H1 (cell line): Measurements from ENCODE around the gene OLA1. TPM values are rescaled to one million over a fixed set of nuclear protein-coding genes. Genes with fewer than 3 reads are reported as not detected.
A peak's percentile ranks its signal among the peaks of the same experiment; 100 is the strongest.

Experiments
- CTCF ChIA-PET: fragments of 300-600 bp; sonication (Branson Sonifier 250); formaldehyde crosslinking; loops from one replicate; lab custom pipeline; 2021; ENCODE audit not compliant: partially characterized antibody; lab: Charles Lee
- POLR2A ChIA-PET: fragments of 300-600 bp; sonication (Branson Sonifier 250); formaldehyde crosslinking; loops from one replicate; lab custom pipeline; 2021; ENCODE audit warnings: inconsistent platforms; ENCODE audit not compliant: partially characterized antibody; lab: Charles Lee
- DNase-seq, 2 experiments: peaks; one replicate each; pipeline versions ENCODE4 v3.0.0 to v3.0.0-alpha.2; 2010 to 2022; ENCODE audit warnings: low spot score in 2 of 2, low read depth in 1 of 2, mixed read lengths in 1 of 2
- FAIRE-seq: peaks from 2 replicates; lab custom pipeline; 2011; peaks lifted over from hg19 to GRCh38; lab: Jason Lieb, UNC
- H2AFZ ChIP-seq: 2 replicates; pipeline ENCODE4 v1.8.1; 2012; ENCODE audit warnings: low read length, inconsistent platforms
- H2AK5ac ChIP-seq: 2 replicates; pipeline ENCODE4 v1.6.1; 2013; ENCODE audit warnings: low read depth, low read length
- H2BK120ac ChIP-seq: replicated peaks from 2 replicates; pipeline ENCODE3; 2013; ENCODE audit warnings: low read depth, low read length, inconsistent platforms
- H2BK12ac ChIP-seq: 2 replicates; pipeline ENCODE4 v1.6.1; 2013; ENCODE audit warnings: low read depth, low read length
- H2BK15ac ChIP-seq: 2 replicates; pipeline ENCODE4 v1.6.1; 2013; ENCODE audit warnings: low read length
- H2BK20ac ChIP-seq: 2 replicates; pipeline ENCODE4 v1.6.1; 2013; ENCODE audit warnings: low read length
- H2BK5ac ChIP-seq: 2 replicates; pipeline ENCODE4 v1.6.1; 2013; ENCODE audit warnings: low read depth, low read length
- H3K14ac ChIP-seq: 2 replicates; pipeline ENCODE4 v1.6.1; 2013; ENCODE audit warnings: inconsistent platforms; ENCODE audit not compliant: insufficient read length
- H3K18ac ChIP-seq: 2 replicates; pipeline ENCODE4 v1.6.1; 2013; ENCODE audit warnings: low read length; ENCODE audit errors: extremely low read depth
- H3K23ac ChIP-seq: 2 replicates; pipeline ENCODE4 v1.6.1; 2013; ENCODE audit warnings: inconsistent platforms; ENCODE audit not compliant: insufficient read length
- H3K23me2 ChIP-seq: 2 replicates; pipeline ENCODE4 v1.6.1; 2013; ENCODE audit warnings: low read depth, low read length
- H3K27ac ChIP-seq: 2 replicates; pipeline ENCODE4 v1.6.1; 2011; ENCODE audit warnings: low read depth, low read length, inconsistent platforms
- H3K27me3 ChIP-seq, 4 experiments: replicated peaks in 1 of 4; 1 replicate in 1 of 4; 2 replicates in 3 of 4; pipeline versions ENCODE4 v1.6.1 to v1.8.1; 2011 to 2013; ENCODE audit warnings: low read length in 3 of 4, mild to moderate bottlenecking in 3 of 4, inconsistent platforms in 2 of 4, mixed read lengths in 2 of 4, moderate library complexity in 1 of 4; ENCODE audit not compliant: control insufficient read depth in 3 of 4, insufficient read depth in 3 of 4; ENCODE audit errors: extremely low read depth in 1 of 4
- H3K36me3 ChIP-seq, 4 experiments: 2 replicates each; pipeline versions ENCODE4 v1.6.1 to v1.8.1; 2011 to 2013; ENCODE audit warnings: mild to moderate bottlenecking in 4 of 4, low read length in 3 of 4, moderate library complexity in 2 of 4, control low read depth in 1 of 4, inconsistent platforms in 1 of 4; ENCODE audit not compliant: insufficient read depth in 4 of 4, control insufficient read depth in 2 of 4
- H3K4ac ChIP-seq: replicated peaks from 2 replicates; pipeline ENCODE3; 2013; ENCODE audit warnings: low read length, low read depth, mixed read lengths, inconsistent platforms; ENCODE audit not compliant: insufficient read length
- H3K4me1 ChIP-seq, 4 experiments: replicated peaks in 1 of 4; 1 replicate in 1 of 4; 2 replicates in 3 of 4; pipeline versions ENCODE4 v1.6.1 to v1.8.1; 2011 to 2013; ENCODE audit warnings: low read length in 3 of 4, inconsistent platforms in 2 of 4, mixed read lengths in 1 of 4; ENCODE audit not compliant: insufficient read depth in 4 of 4, control insufficient read depth in 3 of 4
- H3K4me2 ChIP-seq, 2 experiments: 2 replicates each; pipeline versions ENCODE4 v1.6.1 to v1.8.1; 2011 to 2013; ENCODE audit warnings: low read depth in 2 of 2, low read length in 2 of 2, control low read depth in 1 of 2, inconsistent platforms in 1 of 2, mild to moderate bottlenecking in 1 of 2; ENCODE audit not compliant: insufficient read depth in 1 of 2
- H3K4me3 ChIP-seq, 4 experiments: fragments of 200-600, 300-600 bp in 1 of 4; sonication (generic), shearing (Covaris generic), sonication (Bioruptor Twin) in 1 of 4; 2 replicates each; pipeline versions ENCODE4 v1.5.1 to v1.8.1; 2011 to 2016; ENCODE audit warnings: low read length in 4 of 4, low read depth in 3 of 4, control low read depth in 2 of 4, inconsistent platforms in 2 of 4, mild to moderate bottlenecking in 2 of 4, mixed read lengths in 1 of 4, moderate library complexity in 1 of 4; ENCODE audit not compliant: insufficient read depth in 2 of 4; ENCODE audit errors: extremely low read depth in 1 of 4
- H3K56ac ChIP-seq: replicated peaks from 2 replicates; pipeline ENCODE3; 2013; ENCODE audit warnings: low read depth, mild to moderate bottlenecking, mixed read lengths, low read length, inconsistent platforms; ENCODE audit not compliant: insufficient read length
- H3K79me1 ChIP-seq: 2 replicates; pipeline ENCODE4 v1.6.1; 2013; ENCODE audit warnings: low read depth, low read length, control low read depth
- H3K79me2 ChIP-seq, 2 experiments: 2 replicates each; pipeline versions ENCODE4 v1.6.1 to v1.8.1; 2012 to 2013; ENCODE audit warnings: low read length in 2 of 2, mild to moderate bottlenecking in 2 of 2, inconsistent platforms in 1 of 2; ENCODE audit not compliant: insufficient read depth in 2 of 2, control insufficient read depth in 1 of 2
- H3K9ac ChIP-seq, 4 experiments: replicated peaks in 1 of 4; 1 replicate in 1 of 4; 2 replicates in 3 of 4; pipeline versions ENCODE4 v1.6.1 to v1.8.1; 2011 to 2013; ENCODE audit warnings: low read depth in 3 of 4, low read length in 3 of 4, control low read depth in 2 of 4, mild to moderate bottlenecking in 2 of 4, moderate library complexity in 2 of 4, inconsistent platforms in 1 of 4; ENCODE audit errors: extremely low read depth in 1 of 4
- H3K9me3 ChIP-seq, 2 experiments: 2 replicates each; pipeline versions ENCODE4 v1.6.1 to v1.8.1; 2012 to 2013; ENCODE audit warnings: mild to moderate bottlenecking in 2 of 2, moderate library complexity in 2 of 2, control low read depth in 1 of 2, inconsistent platforms in 1 of 2, low read depth in 1 of 2, low read length in 1 of 2, mixed read lengths in 1 of 2; ENCODE audit not compliant: insufficient read depth in 2 of 2
- H4K20me1 ChIP-seq, 2 experiments: replicated peaks in 1 of 2; 2 replicates each; pipeline versions ENCODE3 to v1.8.1; 2011 to 2013; ENCODE audit warnings: inconsistent platforms in 2 of 2, low read length in 2 of 2, mild to moderate bottlenecking in 1 of 2; ENCODE audit not compliant: insufficient read depth in 2 of 2, control insufficient read depth in 1 of 2
- H4K5ac ChIP-seq: 2 replicates; pipeline ENCODE4 v1.6.1; 2013; ENCODE audit warnings: low read length, low read depth, mixed read lengths, inconsistent platforms; ENCODE audit not compliant: insufficient read length
- H4K8ac ChIP-seq: 2 replicates; pipeline ENCODE4 v1.8.0; 2013; ENCODE audit warnings: mild to moderate bottlenecking, moderate library complexity, low read length, inconsistent platforms; ENCODE audit not compliant: insufficient read depth; ENCODE audit errors: extremely low read depth
- H4K91ac ChIP-seq: replicated peaks from 2 replicates; pipeline ENCODE3; 2013; ENCODE audit warnings: low read length, mixed read lengths, inconsistent platforms; ENCODE audit not compliant: insufficient read length
- BRCA1 ChIP-seq: IDR thresholded peaks from 2 replicates; pipeline ENCODE4 v1.6.1; 2012; ENCODE audit warnings: low read depth, low read length, improper control_type of control experiment
- CBX8 ChIP-seq: fragments of 300-800, 300-1000 bp; sonication (generic); IDR thresholded peaks from 2 replicates; pipeline ENCODE4 v1.7.1; 2016; ENCODE audit warnings: low read depth, low read length, borderline replicate concordance
- GABPA ChIP-seq: IDR thresholded peaks from 2 replicates; pipeline ENCODE4 v1.6.1; 2011; ENCODE audit warnings: mild to moderate bottlenecking, low read length, moderate library complexity, borderline replicate concordance; ENCODE audit not compliant: insufficient read depth
- HDAC2 ChIP-seq, 2 experiments: fragments of 300-600 bp in 1 of 2; sonication (generic) in 1 of 2; IDR thresholded peaks; 2 replicates each; pipeline ENCODE4 v1.6.1; 2011 to 2012; ENCODE audit warnings: low read depth in 2 of 2, low read length in 2 of 2, mild to moderate bottlenecking in 2 of 2, moderate library complexity in 2 of 2, borderline replicate concordance in 1 of 2, inconsistent platforms in 1 of 2
- POLR2A ChIP-seq, 2 experiments: IDR thresholded peaks; 1 replicate in 1 of 2; 2 replicates in 1 of 2; pipeline ENCODE4 v1.6.1; 2011; ENCODE audit warnings: low read depth in 2 of 2, low read length in 2 of 2, mild to moderate bottlenecking in 2 of 2; ENCODE audit errors: control extremely low read depth in 1 of 2
- RBBP5 ChIP-seq: IDR thresholded peaks from 2 replicates; pipeline ENCODE4 v1.7.1; 2012; ENCODE audit warnings: low read depth, mild to moderate bottlenecking, inconsistent platforms, low read length, moderate library complexity, borderline replicate concordance
- SP4 ChIP-seq: IDR thresholded peaks from 2 replicates; pipeline ENCODE4 v1.6.1; 2012; ENCODE audit warnings: low read length, inconsistent platforms
- TCF12 ChIP-seq: IDR thresholded peaks from 2 replicates; pipeline ENCODE4 v1.6.1; 2011; ENCODE audit warnings: low read depth, mild to moderate bottlenecking, low read length
- WGBS, 2 experiments: shearing (Covaris generic) in 1 of 2; methylation state at CpG; one replicate each; pipeline versions ENCODE4 v1.1.6 to v1.1.7; 2013 to 2015; ENCODE audit warnings: low lambda C conversion rate in 2 of 2, mixed read lengths in 2 of 2, inconsistent platforms in 1 of 2, low coverage in 1 of 2, missing lambda C conversion rate in 1 of 2; ENCODE audit not compliant: insufficient replicate concordance in 2 of 2, insufficient coverage in 1 of 2, insufficient read length in 1 of 2; ENCODE audit errors: extremely low coverage in 1 of 2, missing lambda C conversion rate in 1 of 2; 5-methylcytosine and 5-hydroxymethylcytosine counted together
- polyA plus RNA-seq, 7 experiments: library from polyadenylated mRNA; depleted of rRNA in 3 of 7; stranded (reverse) in 5 of 7; unstranded in 2 of 7; fragments of >200 nt in 5 of 7; fragments of 200-250 nt in 2 of 7; gene quantifications; 1 replicate in 5 of 7; 2 replicates in 1 of 7; 4 replicates in 1 of 7; pipeline versions ENCODE4 v1.2.1 to v1.2.3, GENCODE V29; 2011 to 2013; ENCODE audit warnings: missing spikeins in 2 of 7, mixed read lengths in 2 of 7
- total RNA-seq: library from RNA; stranded (reverse); fragmentation: NEBNext Ultra II Directional; extraction: Animal tissue kit (Norgen Biotek cat#: 25700); gene quantifications from 2 replicates; pipeline ENCODE4 v1.2.1, GENCODE V29; 2021

OLA1 gene
- total and polyA plus RNA-seq, 2 of the 8 experiments (the other 6 are each of a cell fraction or from before 2014, with no cell fraction given), result 39.3 to 158 TPM

DNA sequence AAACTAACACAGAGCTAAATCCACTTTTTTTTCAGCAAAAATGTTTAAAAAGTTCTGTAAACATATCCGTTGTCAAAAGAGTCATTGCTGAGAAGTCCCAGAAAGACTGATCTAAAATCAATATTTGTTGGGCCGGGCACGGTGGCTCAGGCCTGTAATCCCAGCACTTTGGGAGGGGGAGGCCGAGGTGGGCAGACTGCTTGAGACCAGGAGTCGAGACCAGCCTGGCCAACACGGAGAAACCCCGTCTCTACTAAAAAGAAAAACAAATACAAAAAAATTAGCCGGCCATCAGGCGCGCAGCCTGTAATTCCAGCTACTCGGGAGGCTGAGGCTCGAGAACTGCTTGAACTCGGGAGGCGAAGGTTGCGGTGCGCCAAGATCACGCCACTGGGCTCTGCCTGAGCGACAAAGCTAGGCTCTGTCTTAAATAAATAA lies 1.4 kb downstream of the OLA1 start:
- Histone ChIP-seq H2BK12ac (no peak overlapping the region), H2BK20ac (no peak overlapping the region), H3K4me1 (peaks cover 0 to 3% (median under 1%) of the 10 kb centered on the region in 4 experiments; a peak in 4 of 7 replicates), H3K9me3 (no peaks in the 10 kb centered on the region), H3K14ac (no peak overlapping the region), H2AFZ (no peak overlapping the region), H2BK120ac (no peak overlapping the region), H3K9ac (no peak overlapping the region; a peak in 1 of 7 replicates), H2BK15ac (no peak overlapping the region), H3K4ac (no peak overlapping the region), H3K18ac (no peak overlapping the region), H4K5ac (no peak overlapping the region), H3K23ac (no peak overlapping the region), H3K27me3 (peaks cover 0 to 9% (median 2%) of the 10 kb centered on the region in 4 experiments; a peak in 3 of 7 replicates), H3K36me3 (peaks cover 0 to 13% (median 4%) of the 10 kb centered on the region in 4 experiments; a peak in 3 of 8 replicates), H3K79me1 (peaks cover 3% of the 10 kb centered on the region; the same call in 1 of the 2 replicates), H3K56ac (no peak overlapping the region), H4K91ac (no peak overlapping the region), H2AK5ac (no peak overlapping the region), H3K23me2 (peaks cover 5% of the 10 kb centered on the region; the same call in 1 of the 2 replicates), H3K4me3 (peak overlapping the region in 2 of 4 experiments; percentile 62 to 81; a peak in 4 of 8 replicates), H3K4me2 (peak overlapping the region; percentile 76 to 78), H2BK5ac (no peak overlapping the region), H3K79me2 (peaks cover 3 to 54% of the 10 kb centered on the region in 2 experiments; a peak in 3 of 4 replicates), H4K20me1 (peaks cover 3 to 9% of the 10 kb centered on the region in 2 experiments), H4K8ac (no peak overlapping the region), H3K27ac (no peak overlapping the region)
- WGBS, 2 experiments, result 87% methylated on average over 18 of the region's 18 CpGs; no CpG with 5 or more reads in 1 of the 2 experiments
- FAIRE-seq (no peak), DNase-seq (no peak)
- ChIA-PET POLR2A (interaction anchor here (0.6 kb wide), 1 partner anchor 659 kb away, joined by 3 read pairs; no protein-coding TSS in a partner anchor), CTCF (interaction anchor here (1.3 to 2.4 kb wide), 2 partner anchors 13 to 103 kb away, joined by 3 to 12 read pairs; no protein-coding TSS in a partner anchor)
- TF ChIP-seq SP4 (no peak), HDAC2 (IDR thresholded peaks at IDR 0.05; ENCODE audit: borderline replicate concordance in 1 of 2, low read depth in 2 of 2, low read length in 2 of 2) (no peak), TCF12 (no peak), RBBP5 (no peak), GABPA (no peak), POLR2A (IDR thresholded peaks at IDR 0.05; ENCODE audit: control extremely low read depth in 1 of 2, low read depth in 2 of 2, low read length in 2 of 2) (no peak), BRCA1 (no peak), CBX8 (no peak)
